Kasumi-1 (cell line): Measurements from ENCODE around the gene ARMC8.
"Not testable (repeated sequence)": the region's sequence is repeated elsewhere in the genome, so short reads cannot be mapped to it uniquely, and the experiment has no call there.

Experiments
- DNase-seq, 2 experiments: peaks; one replicate each; lab custom pipeline; 2025; lab: John Stamatoyannopoulos, UW

ARMC8 gene, protein sequence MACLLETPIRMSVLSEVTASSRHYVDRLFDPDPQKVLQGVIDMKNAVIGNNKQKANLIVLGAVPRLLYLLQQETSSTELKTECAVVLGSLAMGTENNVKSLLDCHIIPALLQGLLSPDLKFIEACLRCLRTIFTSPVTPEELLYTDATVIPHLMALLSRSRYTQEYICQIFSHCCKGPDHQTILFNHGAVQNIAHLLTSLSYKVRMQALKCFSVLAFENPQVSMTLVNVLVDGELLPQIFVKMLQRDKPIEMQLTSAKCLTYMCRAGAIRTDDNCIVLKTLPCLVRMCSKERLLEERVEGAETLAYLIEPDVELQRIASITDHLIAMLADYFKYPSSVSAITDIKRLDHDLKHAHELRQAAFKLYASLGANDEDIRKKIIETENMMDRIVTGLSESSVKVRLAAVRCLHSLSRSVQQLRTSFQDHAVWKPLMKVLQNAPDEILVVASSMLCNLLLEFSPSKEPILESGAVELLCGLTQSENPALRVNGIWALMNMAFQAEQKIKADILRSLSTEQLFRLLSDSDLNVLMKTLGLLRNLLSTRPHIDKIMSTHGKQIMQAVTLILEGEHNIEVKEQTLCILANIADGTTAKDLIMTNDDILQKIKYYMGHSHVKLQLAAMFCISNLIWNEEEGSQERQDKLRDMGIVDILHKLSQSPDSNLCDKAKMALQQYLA

DNA sequence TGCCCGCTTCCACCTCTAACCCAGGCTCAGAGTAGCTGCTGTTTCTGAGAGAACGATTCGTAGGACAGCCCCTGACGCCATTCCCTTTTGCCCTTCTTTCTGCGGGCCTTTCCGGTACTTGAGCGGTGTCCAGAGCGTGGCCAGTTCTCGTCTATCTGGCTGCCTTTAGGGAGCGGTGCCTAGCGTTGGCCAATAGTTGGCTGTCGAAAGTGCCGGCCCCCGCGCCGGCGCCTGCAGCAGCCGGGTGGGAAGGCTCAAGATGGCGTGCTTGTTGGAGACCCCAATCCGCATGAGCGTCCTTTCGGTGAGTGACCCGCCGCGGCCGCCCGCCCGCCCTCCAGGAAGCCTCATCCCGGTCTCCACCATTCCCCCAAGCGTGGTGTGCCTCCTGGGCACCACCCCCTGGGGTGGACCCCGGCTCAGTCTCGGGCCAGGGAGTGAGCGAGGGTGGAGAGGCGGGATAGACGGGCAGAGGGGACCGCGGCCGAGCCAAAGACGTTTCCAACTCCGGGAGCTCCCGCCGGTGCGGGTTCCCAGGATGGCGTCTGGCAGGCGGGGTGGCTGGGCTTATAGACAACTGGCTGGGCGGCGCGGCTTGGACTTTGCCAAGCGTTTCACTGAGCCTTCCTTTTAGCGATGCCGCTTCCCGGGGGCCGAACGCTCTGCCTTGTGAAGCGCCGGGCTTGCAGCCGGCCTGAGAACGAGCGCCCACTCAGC, at the start of gene ARMC8:
Gene ARMC8 (plus strand): TSS at position 6 of the 717 bp plus-strand sequence. CDS start 254 bp downstream, at position 260.
- peak; percentile 49 to 54 for DNase-seq

DNA sequence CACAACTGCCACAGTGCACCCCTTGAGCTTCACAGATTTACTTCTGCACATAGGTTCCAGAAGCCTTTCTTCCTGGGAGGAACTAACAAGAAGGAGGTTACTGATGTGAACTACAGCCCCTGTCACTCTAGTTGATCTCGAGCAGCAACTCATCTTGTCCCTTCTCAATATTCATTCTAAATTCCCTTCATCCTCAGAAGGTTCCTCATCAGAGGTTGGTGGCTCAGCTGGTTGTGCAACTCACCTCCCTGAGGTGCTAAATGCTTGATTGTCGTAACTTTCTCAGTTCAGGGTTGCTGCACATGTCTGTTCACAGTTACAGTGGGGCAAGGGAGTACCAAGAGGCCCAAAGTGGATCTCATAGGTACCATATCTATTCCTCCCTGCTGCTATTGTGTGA, 49.2 kb upstream of the ARMC8 start:
- DNase-seq: peak; percentile 50 to 55

DNA sequence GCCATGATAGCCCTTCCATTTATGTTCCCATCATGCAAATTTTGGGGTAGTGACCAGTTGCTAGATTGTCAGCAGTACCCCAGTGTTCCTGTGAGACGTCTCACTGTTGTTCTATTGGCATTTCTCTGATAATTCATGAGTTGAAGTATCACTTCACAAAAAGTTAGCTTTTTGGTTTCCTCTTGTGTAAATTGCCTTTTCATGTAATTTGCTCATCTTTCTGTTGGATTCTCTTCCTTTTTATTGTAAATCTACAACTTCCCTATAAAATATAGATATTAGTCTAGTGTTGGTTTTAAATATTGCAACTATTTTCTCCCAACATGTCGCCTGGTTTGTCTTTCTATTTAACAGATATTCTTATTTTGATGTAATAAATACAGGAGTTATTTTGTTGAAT, 47.4 kb upstream of the ARMC8 start:
- no peak for DNase-seq

DNA sequence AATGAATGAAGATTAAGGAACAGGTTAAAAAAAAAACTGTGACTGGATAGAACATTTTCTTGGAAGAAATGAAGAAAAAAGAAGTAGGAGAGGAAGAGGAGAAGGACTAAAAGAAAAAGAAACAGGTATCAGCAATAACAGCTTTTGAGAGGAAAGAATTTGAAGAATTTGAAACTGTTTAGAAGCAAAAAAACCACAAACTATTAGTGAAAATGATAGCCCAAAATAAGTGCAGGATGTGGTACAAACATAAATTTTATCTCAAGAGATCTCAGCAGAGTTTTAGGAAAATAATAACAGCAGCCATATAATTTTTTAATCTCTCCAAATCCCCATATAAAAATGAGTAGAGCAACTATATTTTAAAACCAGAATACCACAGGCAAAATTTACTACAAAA, 46.2 kb upstream of the ARMC8 start:
- DNase-seq: no peak

DNA sequence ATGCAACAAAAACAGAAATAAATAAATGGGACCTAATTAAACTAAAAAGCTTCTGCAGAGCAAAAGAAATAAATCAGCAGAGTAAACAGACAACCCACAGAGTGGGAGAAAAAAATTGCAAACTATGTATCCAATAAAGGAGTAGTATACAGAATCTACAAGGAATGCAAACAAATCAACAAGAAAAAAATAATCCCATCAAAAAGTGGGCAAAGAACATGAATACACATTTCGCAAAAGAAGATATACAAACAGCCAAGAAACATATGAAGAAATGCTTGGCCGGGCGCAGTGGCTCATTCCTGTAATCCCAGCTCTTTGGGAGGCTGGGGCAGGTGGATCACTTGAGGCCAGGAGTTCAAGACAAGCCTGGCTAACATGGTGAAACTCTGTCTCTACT, 44.9 kb upstream of the ARMC8 start:
- not testable (repeated sequence) for DNase-seq

DNA sequence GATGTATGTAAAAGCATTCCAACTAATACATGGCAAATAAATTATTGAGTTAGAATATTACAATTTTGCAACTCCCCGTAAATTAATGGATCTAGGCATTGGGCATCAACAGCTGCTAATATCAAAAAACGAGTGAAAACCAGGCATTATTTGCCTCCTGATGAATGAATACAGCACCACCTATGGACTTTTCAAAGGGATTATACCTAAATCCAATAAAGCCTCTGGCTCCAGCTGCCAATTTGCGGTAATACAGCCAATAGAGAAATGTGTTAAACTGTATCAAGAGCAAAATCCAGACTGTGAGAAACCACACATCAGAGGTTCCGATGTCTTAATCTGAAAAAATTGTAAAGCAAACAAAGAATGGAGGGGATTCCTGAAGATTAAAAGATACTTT, 38.6 kb upstream of the ARMC8 start:
- DNase-seq: peak; percentile 6 to 19

DNA sequence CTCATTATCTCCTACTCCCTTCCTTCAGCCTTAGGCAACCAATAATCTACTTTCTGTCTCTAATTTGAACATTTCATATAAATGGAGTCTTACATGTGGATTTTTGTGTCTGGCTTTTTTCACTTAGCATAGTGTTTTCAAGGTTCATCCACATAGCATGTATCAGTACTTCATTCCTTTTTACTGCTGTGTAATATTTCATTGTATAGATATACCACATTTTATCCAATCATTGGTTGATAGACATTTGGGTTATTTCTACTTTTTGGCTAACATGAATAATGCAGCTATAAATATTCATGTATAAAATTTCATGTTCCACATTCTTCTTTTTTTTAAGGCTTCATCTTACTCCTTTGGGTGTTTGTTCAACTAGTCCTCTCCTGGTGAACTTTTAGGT, 32.6 kb upstream of the ARMC8 start:
- no peak for DNase-seq

DNA sequence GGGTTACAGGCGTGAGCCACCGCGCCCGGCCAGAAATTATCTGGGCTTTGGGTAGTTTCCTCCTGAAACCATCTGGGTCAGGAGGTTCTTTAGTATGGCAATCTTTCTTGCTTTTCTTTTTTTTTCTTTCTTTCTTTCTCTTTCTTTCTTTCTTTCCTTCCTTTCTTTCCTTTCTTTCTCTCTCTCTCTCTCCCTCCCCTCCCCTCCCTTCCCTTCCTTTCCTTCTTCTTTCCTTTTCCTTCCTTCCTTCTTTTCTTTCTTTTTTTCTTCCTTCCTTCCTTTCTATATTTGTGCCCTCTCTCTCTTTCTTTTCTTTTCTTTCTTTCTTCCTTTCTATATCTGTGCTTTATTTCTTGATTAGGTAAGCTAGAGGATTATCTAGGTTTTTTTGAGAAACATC, 29.4 kb upstream of the ARMC8 start:
- DNase-seq: no peak

DNA sequence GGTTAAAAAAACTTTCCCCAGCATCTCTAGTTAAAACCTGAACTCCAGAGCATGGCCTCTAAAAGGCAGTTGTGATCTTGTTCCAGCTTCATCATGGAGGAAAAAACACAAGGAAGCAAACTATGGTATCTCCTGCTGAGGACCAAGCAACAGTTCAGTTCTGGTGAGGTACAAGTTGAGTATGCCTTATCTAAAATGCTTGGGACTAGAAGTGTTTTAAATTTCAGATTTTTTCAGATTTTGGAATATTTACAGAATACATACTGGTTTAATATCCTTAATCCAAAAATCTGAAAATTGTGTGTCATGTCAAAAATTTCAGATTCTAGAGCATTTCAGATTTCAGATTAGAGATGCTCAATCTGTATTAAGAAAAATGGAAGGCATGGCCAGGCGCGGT, 22.0 kb upstream of the ARMC8 start:
- no peak for DNase-seq

DNA sequence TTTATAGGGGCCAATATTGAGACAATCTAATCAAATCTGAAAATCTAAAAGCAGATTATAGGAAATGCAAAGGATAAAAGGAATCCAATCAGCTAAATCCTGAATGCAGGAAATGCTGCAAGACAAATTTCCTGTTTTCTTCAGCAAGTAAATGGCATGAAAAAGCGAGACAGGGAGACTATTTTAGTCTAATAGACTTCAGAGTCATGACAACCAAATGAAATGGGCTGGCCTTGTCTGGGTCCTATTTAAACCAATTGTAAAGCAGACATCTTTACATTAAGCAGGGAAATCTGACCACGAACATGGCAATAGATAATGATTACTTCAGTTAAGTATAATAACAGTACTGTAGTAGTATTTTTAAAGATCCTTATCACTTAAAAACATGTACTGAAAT, 14.5 kb upstream of the ARMC8 start:
- DNase-seq: no peak

DNA sequence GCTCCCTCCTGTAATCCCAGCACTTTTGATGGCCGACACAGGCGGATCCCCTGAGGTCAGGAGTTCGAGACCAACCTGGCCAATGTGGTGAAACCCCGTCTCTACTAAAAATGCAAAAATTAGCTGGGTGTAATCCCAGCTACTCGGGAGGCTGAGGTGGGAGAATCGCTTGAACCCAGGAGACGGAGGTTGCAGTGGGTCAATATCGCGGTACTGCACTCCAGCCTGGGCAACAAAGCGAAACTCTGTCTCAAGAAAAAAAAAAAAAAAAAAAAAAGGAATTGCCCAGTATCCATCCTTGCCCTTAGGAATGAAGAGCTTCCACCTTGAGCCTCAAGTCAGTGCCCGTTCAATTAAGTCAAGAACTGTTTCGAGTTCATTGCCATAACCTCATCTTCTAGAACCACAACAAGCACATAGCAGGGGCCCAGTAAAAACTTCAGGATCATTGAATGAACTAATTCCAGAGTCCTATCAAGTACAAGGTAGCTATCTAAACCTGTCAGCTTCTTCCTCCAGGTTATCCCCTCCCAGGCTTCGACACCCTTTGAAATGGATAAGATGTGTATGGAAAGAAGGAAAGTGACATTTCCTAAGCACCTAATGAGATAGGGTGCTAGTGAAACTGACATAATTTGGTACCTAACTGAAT, 13.2 kb upstream of the ARMC8 start:
- DNase-seq: no peak

DNA sequence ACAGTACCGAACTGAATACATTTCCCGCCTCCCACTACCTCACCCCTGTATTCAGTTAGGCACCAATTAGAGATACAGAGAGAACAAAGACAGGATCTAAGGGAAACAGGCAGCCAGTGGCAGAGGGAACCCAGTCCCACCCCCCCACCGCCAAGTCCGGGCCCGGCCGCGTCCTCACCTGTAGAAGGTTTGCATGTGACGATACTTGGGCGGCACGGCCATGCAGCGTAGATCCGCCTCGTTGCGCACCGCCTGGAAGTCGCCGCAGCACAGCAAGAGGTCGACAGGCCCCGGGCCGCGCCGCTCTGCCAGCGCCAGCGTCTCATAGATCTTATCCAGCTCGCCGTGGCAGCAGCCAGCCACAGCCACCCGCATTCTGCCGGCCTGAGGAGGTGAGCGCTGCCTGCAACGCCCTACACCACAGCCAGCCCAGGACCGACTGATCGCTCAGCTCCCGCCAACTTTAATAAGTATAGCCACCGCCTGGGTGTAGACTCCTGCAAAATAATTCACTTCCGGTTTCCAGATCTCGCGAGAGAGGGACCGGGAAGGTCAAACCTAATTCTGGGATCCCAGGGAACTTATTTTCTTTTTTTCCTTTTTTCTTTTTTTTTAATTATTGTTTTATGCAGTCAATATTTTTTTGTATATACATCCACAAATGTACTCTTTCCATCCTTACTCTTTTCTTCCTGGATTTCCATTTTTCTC, 12.5 kb upstream of the ARMC8 start, which contains the start of gene DBR1:
Gene DBR1 (minus strand): TSS at position 501 of the 711 bp plus-strand sequence. CDS start 126 bp downstream, at position 375.
- peak; percentile 77 to 84 for DNase-seq

DNA sequence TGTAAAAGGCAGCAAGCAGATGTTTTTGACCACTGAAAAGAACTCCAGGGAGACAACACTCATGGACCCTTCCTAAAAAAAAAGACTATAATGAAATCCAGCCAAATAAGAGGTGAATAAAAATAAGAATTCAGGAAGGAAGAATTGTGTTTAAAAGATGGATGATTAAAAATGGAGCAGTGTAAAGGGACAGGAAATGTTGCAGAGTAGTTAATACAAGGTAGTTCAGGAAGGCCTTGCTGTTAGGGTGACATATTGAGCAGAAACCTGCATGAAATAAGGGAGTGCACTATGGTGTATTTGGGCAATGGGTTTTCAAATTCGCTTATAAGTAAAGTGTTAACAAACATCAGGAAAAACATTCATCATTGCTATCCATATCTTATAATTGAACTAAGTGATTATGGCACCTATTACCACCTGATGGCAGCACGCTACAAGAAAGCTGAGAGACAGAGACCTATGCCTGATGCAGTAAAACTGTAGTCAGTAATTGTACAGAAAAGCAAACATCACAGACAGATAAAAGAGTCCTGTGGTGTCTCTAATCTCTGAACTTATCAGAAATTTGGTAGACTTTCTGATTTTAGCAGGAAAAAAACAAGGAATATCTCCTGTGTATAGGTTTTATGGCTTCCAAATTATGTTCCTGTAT, 6.6 kb upstream of the ARMC8 start:
- peak; percentile 76 to 80 for DNase-seq

DNA sequence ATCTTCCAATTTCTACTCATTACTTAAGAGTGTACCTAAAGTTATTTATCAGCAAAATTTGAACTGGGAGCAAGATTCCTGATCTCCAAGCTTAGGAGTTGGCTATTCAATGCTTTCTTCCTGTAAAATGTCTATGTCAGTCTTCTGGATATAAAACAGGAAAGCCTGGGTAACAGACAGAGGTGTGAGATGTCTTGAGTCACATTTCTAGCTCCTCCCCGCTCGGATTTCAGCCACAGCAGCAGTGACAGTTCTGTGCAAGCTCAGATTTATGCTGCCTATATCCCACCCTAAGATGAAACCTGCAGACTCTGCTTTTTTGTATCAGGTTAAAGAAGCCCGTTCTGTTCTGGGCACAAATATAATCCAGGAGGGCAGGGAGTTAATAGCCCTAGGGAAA, 2.1 kb upstream of the ARMC8 start:
- DNase-seq: no peak

DNA sequence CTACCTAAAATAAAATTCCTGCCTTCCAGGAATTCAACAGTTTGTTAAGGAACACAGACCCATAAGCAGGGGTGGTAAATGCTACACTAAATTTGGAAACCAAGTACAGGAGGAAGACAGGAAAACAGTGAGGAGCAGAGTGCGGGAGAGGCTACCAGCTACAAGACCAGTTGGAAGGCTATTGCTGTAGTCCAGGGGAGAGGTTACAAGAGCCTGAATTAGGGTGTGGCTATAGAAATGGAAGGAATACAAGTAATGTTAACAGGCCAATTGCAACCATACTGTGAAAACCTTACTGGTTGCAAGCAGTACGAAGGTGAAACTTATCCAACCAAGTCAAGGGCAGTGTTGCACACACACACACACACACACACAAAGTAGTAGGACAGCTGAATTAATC, 880 bp upstream of the ARMC8 start:
- DNase-seq: no peak

DNA sequence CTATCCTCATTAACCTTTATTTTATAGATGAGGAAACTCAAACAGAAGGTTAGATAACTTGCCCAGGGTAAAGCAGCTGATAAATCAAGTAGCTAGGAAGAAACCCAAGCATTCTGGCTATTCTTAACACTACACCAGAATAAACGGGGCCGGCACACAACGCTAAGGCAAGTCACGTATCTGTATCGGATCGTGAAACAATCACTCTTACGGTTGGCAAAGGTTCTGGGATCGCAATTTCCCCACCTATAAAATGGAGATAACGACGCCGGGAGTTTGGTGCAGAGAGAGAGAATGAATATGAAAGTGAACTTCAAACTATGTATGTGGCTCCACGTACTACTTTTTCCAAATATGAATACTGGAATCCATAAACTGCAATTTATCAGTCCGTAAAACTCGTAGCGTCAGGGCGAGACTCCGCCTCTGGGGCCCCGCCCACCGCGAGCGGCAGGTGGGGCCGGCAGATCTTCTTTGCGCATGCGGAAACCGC, 252 bp upstream of the ARMC8 start:
- peak; percentile 88 to 90 for DNase-seq

DNA sequence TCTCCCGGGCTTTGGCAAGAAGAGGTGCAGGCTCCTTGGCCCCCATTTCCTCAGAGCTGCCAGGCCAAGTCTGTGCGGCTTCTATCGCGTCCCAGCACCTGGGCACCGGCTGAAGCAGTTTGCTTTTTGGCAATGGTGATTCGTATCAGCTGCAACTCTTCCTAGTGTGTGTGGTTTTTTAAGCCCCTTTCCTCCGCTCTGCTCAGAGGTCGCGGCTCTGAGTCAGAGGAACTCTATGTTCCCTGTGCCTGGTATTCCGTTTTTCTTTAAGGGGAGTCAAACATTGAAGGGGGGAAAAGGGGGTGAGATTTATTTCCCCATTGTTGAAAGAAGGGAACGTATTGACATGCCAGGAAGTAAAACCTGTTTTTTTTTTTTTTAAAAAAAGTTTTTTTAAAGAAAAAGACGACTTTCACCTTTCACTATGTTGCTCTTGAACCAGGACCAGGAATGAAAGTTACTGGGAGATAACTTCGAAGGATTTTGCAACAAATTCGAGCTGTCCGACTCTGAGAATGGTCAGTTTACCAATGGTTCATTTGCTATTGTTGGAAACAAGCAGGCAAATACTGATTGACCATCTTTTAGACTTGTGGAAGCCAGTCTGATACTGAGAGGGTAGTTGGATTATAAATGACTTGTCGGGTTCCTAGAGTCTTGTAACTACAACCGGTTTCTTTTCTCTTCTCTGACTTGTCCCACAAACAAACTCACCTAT, 1.1 kb downstream of the ARMC8 start:
- DNase-seq: peak; percentile 35 to 53

DNA sequence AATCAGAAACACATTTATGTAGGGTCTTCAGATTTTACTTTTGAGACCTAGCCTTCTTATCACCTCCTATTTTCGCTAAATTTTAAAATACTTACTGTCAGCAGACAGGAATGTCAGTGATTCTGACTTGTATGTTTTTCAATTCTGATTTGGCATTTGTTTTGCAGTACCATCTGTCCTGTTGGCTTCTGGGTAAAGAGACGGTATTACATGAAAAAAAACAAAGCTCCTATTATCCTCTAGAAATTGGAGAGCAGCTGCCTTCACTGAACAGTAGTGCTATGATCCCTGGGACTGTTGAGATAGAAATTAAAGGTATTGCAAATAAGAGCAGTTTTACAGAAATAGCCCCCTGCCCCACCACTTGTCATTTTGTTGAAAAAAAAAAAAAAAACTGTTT, 8.4 kb downstream of the ARMC8 start:
- DNase-seq: no peak

DNA sequence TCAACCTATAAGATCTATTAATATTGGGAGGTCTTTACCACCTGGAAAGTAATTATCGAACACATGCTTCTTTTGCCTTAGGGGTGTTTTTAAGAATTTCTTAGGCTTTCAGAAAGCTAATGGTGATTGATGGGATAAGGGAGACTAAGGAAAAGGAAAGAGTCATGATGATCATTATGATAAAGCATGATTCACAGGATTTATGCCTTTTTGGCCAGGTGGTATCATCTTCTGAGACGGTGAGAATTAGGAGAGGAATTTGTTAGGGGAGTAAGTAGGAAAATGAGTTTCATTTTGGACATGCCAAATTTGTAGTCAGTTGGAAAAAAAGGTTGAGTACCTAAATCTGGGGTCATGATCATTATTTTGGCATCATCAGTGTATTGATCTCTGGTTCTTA, 8.9 kb downstream of the ARMC8 start:
- DNase-seq: no peak

DNA sequence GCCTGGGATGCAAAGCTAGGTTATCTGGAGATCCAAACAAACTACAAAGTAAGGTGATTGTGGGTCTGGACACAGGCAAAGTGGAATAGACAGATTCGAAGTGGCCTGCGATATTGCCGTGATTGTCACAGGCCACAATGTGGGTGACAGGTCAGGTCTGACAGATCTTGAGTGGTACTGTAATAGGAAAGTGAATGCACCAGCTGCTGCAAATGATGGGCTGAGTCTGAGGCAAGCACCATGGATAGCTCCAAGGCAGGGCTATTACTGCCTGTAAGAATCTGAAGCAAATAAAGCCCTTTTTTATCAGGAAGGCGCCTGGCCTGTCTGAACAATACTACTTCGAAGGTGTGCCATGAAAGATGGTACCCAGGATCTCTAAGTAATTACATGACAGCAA, 10.0 kb downstream of the ARMC8 start:
- DNase-seq: peak; percentile 45 to 54
